HG02840 (cell line): ENCODE results near the gene ZNF503.

ENCODE experiments used
- ATAC-seq: cut with Tn5 transposase; IDR thresholded peaks from one replicate; pipeline ENCODE4 v1.9.1; 2021; ENCODE audit warnings: mild to moderate bottlenecking, moderate library complexity, moderate number of reproducible peaks; ENCODE audit not compliant: unreplicated experiment, low FRiP score

Gene ZNF503

GRCh38 chr10:75432176-75432575 is 30.6 kb upstream of the ZNF503 start:
- no peak for ATAC-seq

GRCh38 chr10:75431180-75432111 is 29.9 kb upstream of the ZNF503 start, which contains the start of gene LRMDA:
LRMDA (plus strand) TSS chr10:75431624.
- ATAC-seq = no peak

- ATAC-seq = no peak
These were observed 28.6 kb upstream of the ZNF503 start for GRCh38 chr10:75430000-75430763.

- no peak for ATAC-seq
These were observed 27.7 kb upstream of the ZNF503 start for GRCh38 chr10:75429159-75429827.

GRCh38 chr10:75428434-75429158 is 27.0 kb upstream of the ZNF503 start:
- no peak for ATAC-seq

- ATAC-seq = no peak
These were observed 26.4 kb upstream of the ZNF503 start for GRCh38 chr10:75427951-75428350.

GRCh38 chr10:75426880-75427279 is 25.3 kb upstream of the ZNF503 start:
- no peak for ATAC-seq

- no peak for ATAC-seq
These were observed 23.9 kb upstream of the ZNF503 start for GRCh38 chr10:75425291-75426079.

- no peak for ATAC-seq
These were observed 23.0 kb upstream of the ZNF503 start for GRCh38 chr10:75424571-75424970.

- ATAC-seq = no peak
These were observed 21.3 kb upstream of the ZNF503 start for GRCh38 chr10:75422913-75423312.

GRCh38 chr10:75418712-75419111 is 17.1 kb upstream of the ZNF503 start:
- no peak for ATAC-seq

GRCh38 chr10:75418293-75418692 is 16.7 kb upstream of the ZNF503 start:
- no peak for ATAC-seq

GRCh38 chr10:75417522-75417927 is 16.0 kb upstream of the ZNF503 start:
- no peak for ATAC-seq

- no peak for ATAC-seq
These were observed 13.0 kb upstream of the ZNF503 start for GRCh38 chr10:75414527-75414926.

- ATAC-seq = no peak
These were observed 8.8 kb upstream of the ZNF503 start for GRCh38 chr10:75410132-75411005.

GRCh38 chr10:75408911-75409885 is 7.6 kb upstream of the ZNF503 start:
- no peak for ATAC-seq

- no peak for ATAC-seq
These were observed 6.9 kb upstream of the ZNF503 start for GRCh38 chr10:75408509-75408875.
